Measurements from ENCODE around the gene LRP8.

LRP8 gene

DNA sequence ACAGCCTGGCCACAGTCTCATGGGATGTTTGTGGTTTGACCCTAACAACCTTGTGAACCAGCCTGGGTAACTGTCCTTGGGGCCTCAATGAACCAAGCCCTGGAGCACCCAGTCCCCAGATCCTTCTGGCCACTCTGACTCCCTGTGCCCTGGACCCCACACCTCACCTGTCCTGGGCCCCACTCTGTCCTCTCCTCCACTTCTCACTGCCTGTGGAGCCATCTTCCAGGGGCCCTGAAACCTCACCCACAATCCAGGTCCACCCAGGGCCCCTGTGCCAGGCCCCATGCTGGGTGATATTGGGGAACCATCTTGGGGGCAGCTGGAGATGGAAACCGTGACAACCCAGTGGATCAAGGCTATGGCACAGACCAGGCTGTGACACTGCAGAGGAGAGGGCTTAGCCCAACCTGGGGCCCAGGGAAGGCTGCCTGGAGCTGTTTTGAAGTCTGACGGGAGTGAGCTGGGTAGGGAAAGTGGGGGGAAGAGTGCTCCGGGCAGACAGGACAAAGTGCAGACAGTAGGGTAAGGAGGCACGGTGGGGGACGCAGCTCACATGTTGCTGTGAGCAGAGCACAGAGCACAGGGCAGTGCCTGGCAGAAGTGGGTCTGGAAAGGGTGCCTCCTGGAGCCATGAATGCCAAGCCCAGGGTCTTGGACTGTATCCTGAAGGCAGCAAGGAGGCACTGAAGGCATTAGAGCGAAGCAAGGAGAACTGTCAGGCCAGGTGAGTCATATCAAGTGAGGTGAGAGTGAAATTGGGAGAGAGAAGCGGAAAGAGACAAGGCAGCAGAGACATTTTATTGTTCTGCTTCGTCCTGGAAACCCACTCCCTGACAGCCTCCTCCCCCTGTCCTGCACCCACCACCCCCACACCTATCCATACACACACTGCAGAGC, 12.1 kb upstream of the LRP8 start:
- no peak for DNase-seq

DNA sequence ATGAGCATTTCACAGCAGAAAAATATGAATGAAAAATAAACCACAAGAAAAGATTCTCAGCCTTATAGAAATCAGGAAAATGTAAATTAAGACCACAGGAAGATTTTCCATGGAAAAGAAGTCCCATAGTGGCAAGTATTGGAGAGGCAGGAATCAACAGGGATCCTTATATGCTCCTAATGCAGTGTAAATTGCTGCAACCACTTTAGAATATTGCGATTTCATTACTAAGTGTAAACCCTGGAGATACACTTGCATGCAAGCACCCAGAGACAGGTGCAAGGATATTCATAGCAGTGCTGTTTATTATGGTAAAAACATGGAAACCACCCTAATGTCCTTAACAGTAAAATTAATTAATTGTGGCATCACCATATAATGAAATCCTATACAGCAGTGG, 10.6 kb upstream of the LRP8 start:
- no peak for DNase-seq

DNA sequence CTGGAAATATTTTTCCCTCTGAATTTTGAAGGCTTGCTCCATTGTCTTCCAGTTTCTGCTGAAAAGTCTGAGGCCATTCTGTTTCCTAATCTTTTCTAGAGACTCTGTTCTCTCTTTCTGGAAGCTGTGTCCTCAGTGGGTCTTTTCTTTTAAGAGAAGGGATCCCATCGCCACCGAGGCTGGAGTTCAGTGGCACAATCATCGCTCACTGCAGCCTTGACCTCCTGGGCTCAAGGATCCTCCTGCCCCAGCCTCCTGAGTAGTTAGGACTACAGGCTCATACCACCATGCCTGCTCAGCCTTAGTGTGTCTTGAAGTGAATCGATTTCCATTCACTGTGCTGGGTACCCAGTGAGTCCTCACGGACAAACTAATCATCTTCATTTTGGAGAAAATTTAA, 9.6 kb upstream of the LRP8 start:
- no peak for DNase-seq

DNA sequence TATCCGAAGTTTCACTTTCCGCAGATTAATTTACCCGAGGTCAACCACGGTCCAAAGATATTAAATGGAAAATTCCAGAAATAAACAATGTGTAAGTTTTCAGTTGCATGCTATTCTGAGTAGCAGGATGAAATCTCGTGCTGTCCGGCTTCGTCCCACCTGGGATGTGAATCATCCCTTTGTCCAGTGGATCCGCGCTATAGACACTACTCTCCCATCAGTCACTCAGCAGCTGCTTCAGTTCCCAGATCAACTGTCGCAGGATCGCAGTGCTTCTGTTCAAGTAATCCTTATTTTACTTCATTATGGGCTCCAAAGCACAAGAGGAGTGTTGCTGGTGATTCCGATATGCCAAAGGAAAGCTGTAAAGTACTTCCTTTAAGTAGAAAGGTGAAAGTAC, 8.3 kb upstream of the LRP8 start:
- no peak for DNase-seq

DNA sequence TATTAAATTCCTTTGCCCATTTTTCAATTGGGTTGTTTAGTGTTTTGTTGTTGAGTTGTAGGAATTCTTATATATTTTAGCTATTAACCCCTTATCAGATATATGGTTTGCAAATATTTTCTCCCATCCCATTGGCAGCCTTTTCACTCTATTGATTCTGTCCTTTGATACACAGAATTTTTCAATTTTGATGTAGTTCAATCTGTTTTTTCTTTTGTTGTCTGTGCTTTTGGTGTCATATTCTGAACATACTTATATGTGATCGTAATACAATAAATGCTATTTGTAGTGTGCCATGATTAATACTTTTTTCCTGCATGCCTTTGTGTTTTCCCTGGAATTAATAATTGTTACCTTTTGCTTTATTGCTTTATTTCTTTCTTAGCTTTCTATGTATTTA, 7.8 kb upstream of the LRP8 start:
- DNase-seq, result no peak

DNA sequence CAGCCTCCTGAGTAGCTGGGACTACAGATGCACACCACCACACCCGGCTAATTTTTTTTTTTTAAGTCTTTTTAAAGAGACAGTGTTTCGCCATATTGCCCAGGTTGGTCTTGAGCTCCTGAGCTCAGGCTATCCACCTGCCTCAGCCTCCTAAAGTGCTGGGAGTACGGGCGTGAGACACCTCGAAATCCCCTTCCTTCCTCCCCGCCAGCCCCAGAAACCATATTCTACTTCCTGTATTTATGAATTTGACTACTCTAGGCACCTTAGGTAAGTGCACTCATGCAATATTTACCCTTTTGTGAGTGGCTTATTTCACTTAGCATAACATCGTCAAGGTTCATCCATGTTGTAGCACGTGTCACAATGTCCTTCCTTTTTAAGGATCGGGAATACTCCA, 6.9 kb upstream of the LRP8 start:
- DNase-seq, result no peak

DNA sequence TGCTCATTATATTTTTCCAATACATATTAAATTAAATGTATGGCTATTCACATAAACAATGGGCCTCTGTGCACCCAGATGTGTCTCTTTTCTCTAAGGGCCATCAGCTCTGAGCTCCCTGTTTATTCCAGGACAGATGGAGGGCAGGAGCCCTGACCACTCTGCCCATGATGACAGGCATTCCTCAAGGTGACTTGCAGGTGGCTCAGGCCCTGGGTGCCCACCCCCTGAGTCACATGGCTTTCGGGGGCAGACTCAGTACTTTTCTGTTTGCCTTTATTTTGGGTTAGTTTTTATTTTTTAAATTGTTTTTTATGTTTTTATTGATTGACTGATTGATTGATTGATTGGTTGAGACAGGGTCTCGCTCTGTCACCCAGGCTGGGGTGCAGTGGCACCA, 6.4 kb upstream of the LRP8 start:
- DNase-seq, result no peak

DNA sequence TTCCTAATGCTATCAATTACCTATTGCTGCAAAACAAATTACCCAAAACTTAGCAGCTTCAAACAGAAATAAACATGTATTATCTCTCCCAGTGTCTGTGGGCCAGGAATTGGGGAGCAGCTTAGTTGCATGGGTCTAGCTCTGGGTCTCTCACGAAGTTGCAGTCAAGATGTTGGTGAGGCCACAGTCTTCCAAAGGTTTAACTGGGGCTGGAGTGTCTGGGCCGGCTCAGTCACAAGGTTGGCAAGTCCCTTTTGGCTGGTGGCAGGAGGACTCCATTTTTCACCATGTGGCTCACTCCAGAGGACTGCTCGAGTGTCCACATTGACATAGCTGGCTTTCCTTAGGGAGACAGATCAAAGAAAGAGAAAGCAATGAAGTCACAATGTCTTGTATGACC, 5.0 kb upstream of the LRP8 start:
- no peak for DNase-seq

DNA sequence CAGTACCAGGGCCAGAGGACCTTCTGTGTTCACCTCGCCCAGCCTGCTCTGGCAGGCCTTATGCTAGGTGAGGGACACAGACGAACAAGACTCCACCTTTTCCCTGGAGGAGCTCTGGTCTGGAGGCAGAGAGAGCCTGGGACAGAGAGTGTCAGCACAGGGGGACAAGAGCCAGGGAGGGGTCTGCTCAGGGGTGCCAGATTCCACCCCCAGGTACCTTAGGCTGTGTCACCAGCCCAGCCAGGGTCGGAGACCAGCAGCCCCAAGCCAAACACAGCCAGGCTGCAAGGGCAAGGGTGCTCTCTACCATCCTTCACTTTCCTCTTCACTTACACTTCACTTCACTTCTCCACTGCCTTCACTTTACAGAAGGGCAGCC, 4.3 kb upstream of the LRP8 start:
- no peak for DNase-seq

DNA sequence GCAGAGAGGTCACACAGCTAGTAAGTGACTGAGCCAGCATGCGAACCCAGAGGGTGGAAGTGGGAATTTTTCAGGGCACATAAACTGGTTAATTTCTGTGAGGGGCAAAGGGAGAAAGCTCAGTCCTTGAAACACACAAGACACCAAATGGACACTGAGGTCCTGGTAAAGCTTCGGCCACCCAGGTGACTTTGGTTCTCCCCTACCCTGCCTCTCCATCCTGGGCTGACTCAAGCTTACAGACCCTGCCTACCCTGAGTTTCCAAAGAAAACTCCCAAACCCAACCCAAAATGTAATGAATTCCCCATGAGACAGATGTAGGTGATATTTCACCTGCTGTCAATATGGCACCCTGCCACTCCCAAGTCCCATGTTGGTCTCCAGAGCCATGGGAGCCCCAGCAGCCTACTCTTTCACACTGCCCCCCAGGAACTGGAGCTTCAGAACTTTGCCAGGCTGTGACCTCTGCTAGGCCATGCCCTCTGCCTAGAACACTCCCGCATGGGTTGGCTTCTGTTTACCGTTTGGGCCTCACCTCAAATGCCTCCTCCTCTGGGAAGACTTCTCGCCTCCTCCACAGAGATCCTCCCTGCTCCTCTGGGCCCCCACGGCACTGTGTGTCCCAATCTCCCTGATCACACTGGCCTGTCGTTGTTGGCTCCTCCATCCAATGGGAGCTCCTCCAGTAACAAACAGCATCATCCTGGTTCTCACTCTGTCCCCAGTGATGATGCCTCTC, 3.7 kb upstream of the LRP8 start:
- DNase-seq, result no peak

DNA sequence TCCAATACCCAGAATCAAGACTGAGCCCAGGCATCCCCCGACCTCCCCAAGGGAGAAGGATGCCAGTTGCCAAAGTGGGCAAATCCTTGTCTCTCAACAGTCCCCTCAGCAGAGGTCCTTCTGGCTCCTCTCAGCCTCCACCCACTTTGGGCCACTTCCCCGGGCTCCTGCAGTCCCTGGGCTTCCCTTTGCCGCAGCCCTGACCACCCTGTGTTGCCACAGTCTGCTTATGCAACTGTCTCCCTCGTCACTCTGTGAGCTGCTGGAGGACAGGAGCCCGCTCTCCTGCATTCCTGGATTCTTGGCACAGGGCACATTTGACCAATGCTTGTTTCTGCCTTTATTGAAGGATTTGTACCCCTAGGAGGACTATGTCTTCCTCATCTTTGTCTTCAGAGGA, 2.9 kb upstream of the LRP8 start:
- DNase-seq, result no peak

DNA sequence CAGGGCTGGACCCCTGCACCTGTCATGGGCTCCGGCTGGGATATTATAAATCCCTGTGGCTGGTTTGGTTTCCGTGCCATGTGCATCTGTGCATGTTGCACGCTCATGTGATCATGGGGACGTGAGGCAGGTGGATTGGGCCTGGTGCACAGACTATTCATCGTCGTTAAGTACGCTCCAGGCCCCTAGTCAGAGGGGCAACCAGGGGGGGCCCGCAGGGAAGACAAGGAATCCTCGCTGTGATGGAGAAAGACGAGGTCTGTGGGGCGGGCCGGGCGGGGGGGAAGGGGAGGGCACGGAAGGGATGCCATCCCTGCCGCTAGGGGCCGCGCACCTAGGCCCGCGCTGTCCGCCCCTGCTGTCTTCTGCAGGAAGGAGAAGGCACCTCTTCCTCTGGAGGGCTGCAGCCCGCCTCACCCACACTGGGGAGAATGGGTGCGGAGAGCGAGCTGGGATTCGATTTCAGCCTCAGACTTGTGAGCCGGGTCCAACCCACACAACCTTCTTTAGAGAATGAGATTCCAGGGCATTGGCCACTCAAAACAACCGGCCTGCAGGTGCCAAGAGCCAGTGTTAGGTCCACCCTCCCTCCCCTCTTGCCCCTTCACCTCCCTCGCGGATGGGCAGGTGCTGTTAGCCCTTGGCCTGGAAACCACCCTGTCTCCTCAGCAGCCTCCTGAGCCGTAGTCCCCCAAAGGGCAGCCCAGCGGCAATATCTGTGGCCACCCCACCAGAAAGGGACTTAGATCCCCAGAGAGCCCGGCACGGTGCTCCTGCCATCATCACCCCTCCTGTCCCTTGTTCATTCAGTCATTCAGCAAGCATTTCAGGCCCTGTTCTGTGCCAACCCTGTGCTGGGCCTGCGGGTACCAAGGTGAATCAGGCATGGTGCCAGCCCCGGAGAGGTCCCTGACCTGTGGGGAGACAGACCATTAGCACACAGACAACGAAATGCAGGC, 950 bp upstream of the LRP8 start:
- no peak for DNase-seq

DNA sequence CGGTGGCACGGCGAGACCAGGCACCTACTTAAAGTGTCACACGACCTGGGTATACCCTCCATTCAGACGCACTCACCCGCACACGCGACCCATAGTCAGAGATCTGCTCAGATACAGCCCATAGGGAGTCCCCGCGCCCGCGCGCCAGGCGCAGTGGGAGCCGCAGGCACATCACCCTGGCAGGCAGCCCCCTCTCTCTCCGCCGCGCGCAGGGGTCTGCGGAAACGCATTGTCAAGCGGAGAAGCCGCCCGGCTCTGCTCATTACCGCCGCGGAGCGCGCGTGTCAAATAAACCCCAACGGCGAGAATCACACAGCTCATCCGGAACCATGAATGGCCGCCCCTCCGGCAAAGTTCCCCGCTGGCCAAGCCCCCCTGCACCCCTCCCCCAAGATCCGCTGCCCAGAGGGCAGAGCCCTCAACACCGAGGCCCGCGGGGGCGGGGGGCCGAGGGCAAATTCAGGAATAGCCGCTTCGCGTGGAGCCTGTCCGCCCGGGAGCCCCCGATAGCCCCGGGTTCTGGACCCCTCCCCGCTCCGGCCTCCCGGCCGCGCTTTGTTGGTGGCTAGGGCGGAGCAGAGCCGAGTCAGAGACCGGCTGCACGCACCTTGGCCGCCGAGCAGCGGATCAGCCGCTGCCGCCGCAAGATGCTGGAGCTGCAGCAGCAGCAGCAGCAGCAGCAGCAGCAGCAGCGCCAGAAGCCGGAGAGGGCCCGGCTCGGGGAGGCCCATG, 522 bp downstream of the LRP8 start:
- no peak for DNase-seq

DNA sequence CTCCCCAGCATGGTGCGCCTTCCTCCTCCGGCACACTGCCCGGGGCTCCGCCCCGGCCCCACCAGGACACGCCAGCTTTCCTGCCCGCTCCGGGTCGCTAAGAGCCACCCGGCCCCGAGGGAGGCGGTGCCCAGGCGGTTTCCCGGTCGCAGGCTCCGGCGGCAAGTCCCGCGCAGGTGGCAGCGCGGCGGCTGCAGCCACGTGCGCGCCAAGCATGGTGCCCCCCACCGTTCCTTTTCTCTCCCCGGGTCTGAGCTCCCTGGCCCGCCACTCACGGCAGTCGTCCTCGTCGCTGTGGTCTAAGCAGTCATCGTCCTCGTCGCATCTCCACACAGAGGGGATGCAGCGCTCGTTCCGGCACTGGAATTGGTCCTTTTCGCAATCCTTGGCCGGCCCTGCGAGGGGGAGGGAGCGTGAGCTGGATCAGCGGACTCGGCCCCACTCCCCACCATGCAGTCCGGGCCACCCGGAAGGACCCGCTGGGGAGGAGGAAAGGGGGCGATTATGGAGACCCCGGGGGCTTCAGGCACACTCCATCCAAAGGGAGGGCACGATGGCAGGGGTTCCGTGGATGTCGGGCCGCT, 1.2 kb downstream of the LRP8 start:
- no peak for DNase-seq

DNA sequence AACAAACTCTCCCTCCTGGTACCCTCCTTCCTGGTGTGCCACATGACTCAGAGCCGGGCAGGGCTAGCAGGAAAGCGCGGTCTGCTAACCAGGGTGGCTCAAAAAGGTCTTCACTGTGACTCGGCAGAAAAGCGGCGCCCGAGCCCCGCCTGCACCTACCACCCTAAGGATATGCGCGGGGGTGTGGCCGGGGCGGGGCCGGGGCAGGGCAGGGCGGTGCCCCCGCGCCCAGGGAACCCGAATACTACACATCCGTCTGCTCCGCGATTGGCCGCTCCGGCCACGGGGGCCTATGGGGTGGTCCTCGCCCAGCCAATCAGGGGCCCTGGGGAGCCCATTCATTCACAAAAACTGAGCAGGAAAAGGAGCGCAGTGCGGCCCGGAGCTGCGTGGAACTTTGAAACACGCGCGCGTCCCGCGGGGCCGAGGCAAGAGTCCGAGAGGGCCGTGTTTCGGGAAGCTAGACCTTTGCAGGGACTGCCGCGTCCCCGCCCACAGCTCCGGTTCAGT, 1.7 kb downstream of the LRP8 start:
- DNase-seq, result peak; percentile 92

DNA sequence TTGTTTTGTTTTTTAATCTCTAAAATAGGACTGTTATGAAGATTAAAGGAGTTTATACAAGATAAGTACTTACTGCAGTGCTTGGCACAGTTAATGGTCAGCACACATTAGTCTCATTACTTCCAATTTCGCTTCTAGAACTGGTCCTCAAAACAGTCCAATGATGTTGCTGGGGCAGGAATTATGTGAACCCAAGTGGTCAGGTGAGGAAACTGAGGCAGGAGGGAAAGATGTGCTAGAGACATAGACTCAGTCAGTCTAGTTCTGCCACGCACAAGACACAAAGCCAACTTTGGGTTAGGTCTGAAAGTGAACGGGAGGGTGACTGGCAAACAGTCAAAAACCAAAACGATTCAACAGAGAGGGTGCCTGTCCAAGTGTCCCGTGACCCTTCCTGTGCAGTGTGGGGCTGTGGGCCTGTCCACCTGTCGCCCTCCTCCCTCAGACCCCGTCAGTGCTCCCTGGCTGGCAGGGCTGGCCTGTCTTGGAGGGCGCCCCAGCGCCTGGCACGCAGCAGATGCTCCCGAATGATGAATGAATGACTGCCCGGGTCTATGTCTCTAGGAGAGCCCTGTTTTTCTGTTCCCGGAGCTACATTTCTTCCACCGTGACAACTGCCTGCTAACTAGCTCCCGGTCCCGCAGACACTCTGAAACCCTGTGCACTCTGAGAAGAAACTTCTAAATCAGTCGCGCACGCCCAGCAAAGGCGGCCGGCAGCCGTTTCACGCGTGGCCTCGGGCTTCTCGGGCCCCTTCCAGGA, 2.4 kb downstream of the LRP8 start:
- no peak for DNase-seq

DNA sequence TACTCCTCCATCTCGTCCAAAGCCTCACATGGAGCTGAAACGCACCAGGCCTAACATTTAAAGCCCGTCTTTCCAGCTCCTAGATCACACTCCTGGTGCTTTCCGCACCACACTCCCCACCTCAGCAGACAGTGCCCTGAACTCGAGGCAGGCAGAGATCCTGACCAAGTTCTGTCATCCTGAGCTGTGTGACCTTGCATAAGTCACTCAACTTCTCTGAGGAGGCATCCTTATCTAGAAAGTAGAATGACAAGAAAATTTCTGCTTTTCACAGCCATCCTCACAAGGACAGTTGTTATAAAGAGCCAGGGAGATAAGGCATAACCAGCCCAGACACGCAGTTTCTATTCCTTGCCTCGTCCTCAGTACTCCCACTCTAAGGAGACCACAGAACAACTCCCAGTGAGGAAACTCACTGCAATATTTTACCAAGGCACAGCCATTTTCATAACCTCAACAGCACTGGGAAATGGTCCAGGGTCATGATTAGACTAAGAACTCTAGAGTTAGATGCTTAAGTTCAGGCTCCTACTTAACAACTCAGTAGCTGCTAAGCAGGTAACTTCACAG, 3.1 kb downstream of the LRP8 start:
- DNase-seq, result no peak

DNA sequence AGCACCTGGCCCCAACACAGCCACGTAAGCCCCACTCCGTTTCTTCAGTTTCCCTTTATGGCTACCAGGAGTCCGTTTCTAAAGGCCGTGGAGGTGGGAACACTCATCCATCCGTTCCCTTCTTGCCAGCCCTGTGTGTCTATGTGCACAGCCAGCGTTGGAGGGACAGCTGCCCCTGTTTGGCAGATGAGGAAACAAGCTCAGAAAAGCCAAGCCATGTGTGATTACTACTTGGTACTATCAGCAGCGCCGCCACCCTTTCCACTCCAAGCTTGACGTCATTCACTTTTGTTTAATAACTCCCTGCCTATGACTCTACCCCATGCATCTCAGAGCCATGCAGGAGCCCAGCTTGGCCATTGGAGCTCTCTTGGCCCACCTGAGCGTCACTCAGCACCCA, 3.5 kb downstream of the LRP8 start:
- DNase-seq, result no peak

DNA sequence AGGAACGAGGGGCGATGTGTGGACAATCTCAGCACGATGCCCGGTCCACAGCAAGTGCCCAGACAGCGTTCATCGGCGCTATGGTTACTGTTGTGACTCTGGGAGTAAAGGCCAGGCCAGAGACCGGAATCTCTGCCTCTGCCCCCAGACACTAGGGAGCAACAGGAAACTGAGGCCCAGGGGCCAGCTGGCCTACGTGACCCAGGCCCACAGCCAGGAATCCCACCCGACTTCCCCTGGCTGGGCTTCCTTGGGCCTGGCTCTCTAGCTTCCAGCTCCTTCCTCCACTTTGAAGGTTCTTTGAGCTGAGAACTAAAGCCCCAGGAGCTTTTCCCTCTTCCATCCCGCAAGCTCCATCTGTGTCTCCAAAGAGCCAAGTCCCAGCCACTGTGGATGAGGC, 4.6 kb downstream of the LRP8 start:
- no peak for DNase-seq

DNA sequence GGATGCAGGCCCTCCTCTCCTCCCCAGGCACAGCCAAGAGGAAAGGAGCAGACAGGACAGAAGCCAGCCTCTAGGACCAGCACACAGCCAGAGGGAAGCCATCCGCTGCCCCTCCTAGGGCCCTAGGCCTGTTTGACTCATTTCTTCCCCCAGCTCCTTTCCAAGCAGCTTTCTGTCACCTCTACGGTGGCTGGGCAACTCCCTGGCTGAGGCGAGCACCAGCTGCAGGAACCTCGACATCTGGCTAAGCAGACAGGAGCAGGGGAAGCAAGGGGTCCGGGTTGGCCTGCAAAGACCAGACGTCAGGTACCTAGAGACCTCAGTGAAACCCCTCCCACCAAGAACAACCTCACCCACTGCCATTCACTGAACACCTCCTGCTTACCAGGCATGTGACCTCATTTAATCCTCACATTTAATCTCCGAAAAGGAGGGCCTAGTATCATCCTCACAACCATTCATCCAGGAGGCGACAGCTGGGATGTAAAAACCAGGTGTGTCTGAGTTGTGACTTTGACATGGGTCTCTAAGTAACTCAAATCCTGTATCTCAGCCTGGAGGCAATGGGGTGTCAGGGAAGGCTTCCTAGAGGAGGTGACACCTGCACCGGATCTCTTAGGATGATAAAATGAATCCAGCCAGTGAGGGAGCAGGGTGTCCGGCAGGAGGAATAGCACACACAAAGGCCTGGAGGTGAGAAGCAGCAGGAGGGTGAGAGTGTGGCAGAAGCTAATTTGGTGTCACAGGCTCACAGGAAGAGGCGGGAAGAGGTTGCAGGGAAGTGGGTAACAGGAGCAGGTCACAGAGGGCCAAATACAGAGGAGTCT, 5.9 kb downstream of the LRP8 start:
- DNase-seq, result no peak
